Osteoblast (primary cell): ENCODE measurements around the gene SLC6A20. TPM values are rescaled to one million over a fixed set of nuclear protein-coding genes. Genes with fewer than 3 reads are reported as not detected.
A peak's percentile ranks its signal among the peaks of the same experiment; 100 is the strongest.

ENCODE experiments used
- DNase-seq: peaks from one replicate; pipeline ENCODE4 v3.0.0; 2011; ENCODE audit warnings: low spot score, mixed read lengths; ENCODE audit not compliant: insufficient read length; ENCODE audit errors: missing footprints
- H2AFZ ChIP-seq: 2 replicates; pipeline ENCODE4 v1.6.0; 2011; ENCODE audit warnings: mild to moderate bottlenecking, low read length
- H3K27ac ChIP-seq: 2 replicates; pipeline ENCODE4 v1.5.1; 2011; ENCODE audit warnings: mild to moderate bottlenecking, low read depth, low read length, moderate library complexity
- H3K27me3 ChIP-seq: 2 replicates; pipeline ENCODE4 v1.6.0; 2012; ENCODE audit warnings: mild to moderate bottlenecking, control low read depth, inconsistent platforms, low read length, moderate library complexity; ENCODE audit not compliant: insufficient read depth
- H3K36me3 ChIP-seq: 2 replicates; pipeline ENCODE4 v1.5.1; 2011; ENCODE audit warnings: mild to moderate bottlenecking, low read length, control low read depth, moderate library complexity; ENCODE audit not compliant: insufficient read depth
- H3K4me1 ChIP-seq: 2 replicates; pipeline ENCODE4 v1.5.1; 2011; ENCODE audit warnings: mild to moderate bottlenecking, low read length, control low read depth, moderate library complexity; ENCODE audit not compliant: insufficient read depth
- H3K4me2 ChIP-seq: 2 replicates; pipeline ENCODE4 v1.6.0; 2011; ENCODE audit warnings: mild to moderate bottlenecking, low read length; ENCODE audit not compliant: insufficient read depth
- H3K4me3 ChIP-seq: fragments of 200-600 bp; sonication (generic); 3 replicates; pipeline ENCODE4 v1.5.1; 2012; ENCODE audit warnings: mild to moderate bottlenecking, low read length, inconsistent platforms; ENCODE audit not compliant: insufficient read depth
- H3K79me2 ChIP-seq: 2 replicates; pipeline ENCODE4 v1.6.0; 2012; ENCODE audit warnings: mild to moderate bottlenecking, low read length, control low read depth, inconsistent platforms; ENCODE audit not compliant: insufficient read depth
- H3K9me3 ChIP-seq: 2 replicates; pipeline ENCODE4 v1.5.1; 2011; ENCODE audit warnings: low read depth, low read length, control low read depth
- H4K20me1 ChIP-seq: 2 replicates; pipeline ENCODE4 v1.6.0; 2012; ENCODE audit warnings: mild to moderate bottlenecking, low read length, control low read depth; ENCODE audit not compliant: insufficient read depth
- CTCF ChIP-seq: IDR thresholded peaks from 2 replicates; pipeline ENCODE4 v1.5.1; 2011; ENCODE audit warnings: mild to moderate bottlenecking, low read depth, low read length, moderate library complexity; ENCODE audit errors: extremely low read depth
- total RNA-seq: library from RNA; depleted of rRNA; stranded (reverse); fragments of >200 nt; gene quantifications from 2 replicates; pipeline ENCODE4 v1.2.3, GENCODE V29; 2012

SLC6A20 gene
- total RNA-seq, 1 donor = not detected

- DNase-seq = no peak
Observed at GRCh38 chr3:45796902-45797637, 734 bp upstream of the SLC6A20 start.

GRCh38 chr3:45795509-45795881 lies 841 bp downstream of the SLC6A20 start:
- Histone ChIP-seq H3K4me1 (no peaks in the 10 kb centered on the region), H3K4me2 (no peak overlapping the region), H2AFZ (no peak overlapping the region), H3K4me3 (no peak overlapping the region), H3K9me3 (no peaks in the 10 kb centered on the region), H3K79me2 (no peaks in the 10 kb centered on the region), H3K27me3 (peaks cover 93% of the 10 kb centered on the region), H3K27ac (no peak overlapping the region), H3K36me3 (no peaks in the 10 kb centered on the region), H4K20me1 (no peaks in the 10 kb centered on the region)
- TF ChIP-seq CTCF = no peak
- peak; percentile 68 for DNase-seq

More at GRCh38 chr3:45796902-45797637, 734 bp upstream of the SLC6A20 start:
- Histone ChIP-seq H3K79me2 (no peaks in the 10 kb centered on the region), H3K27ac (no peak overlapping the region), H3K4me1 (no peaks in the 10 kb centered on the region), H2AFZ (peak overlapping the region; percentile 22), H3K27me3 (peaks cover 81% of the 10 kb centered on the region), H3K36me3 (no peaks in the 10 kb centered on the region), H4K20me1 (no peaks in the 10 kb centered on the region), H3K4me3 (no peak overlapping the region), H3K4me2 (no peak overlapping the region), H3K9me3 (no peaks in the 10 kb centered on the region)
- TF ChIP-seq CTCF = no peak

- Histone ChIP-seq H3K36me3 (no peaks in the 10 kb centered on the region), H3K9me3 (no peaks in the 10 kb centered on the region), H4K20me1 (no peaks in the 10 kb centered on the region), H3K4me2 (no peak overlapping the region), H3K27ac (no peak overlapping the region), H3K4me1 (no peaks in the 10 kb centered on the region), H3K79me2 (no peaks in the 10 kb centered on the region), H3K4me3 (no peak overlapping the region), H3K27me3 (peaks cover 94% of the 10 kb centered on the region), H2AFZ (no peak overlapping the region)
- no peak for DNase-seq
- no peak for TF ChIP-seq CTCF
Observed at GRCh38 chr3:45794660-45795059, 1.7 kb downstream of the SLC6A20 start.

- Histone ChIP-seq H3K4me2 (no peak overlapping the region), H3K9me3 (no peaks in the 10 kb centered on the region), H3K79me2 (no peaks in the 10 kb centered on the region), H3K4me1 (no peaks in the 10 kb centered on the region), H3K27ac (no peak overlapping the region), H3K36me3 (no peaks in the 10 kb centered on the region), H3K4me3 (no peak overlapping the region), H4K20me1 (no peaks in the 10 kb centered on the region), H2AFZ (no peak overlapping the region), H3K27me3 (peaks cover 89% of the 10 kb centered on the region)
- DNase-seq = no peak
- TF ChIP-seq CTCF = no peak
Observed at GRCh38 chr3:45794177-45794560, 2.2 kb downstream of the SLC6A20 start.
